Keratinocyte (primary cell): Measurements from ENCODE around the gene OSCAR.

Experiments
- CTCF ChIP-seq, 3 experiments: IDR thresholded peaks in 1 of 3; conservative IDR thresholded peaks in 1 of 3; optimal IDR thresholded peaks in 1 of 3; 2 replicates in 2 of 3; 3 replicates in 1 of 3; pipeline versions ENCODE3 to v1.5.1; 2011; ENCODE audit warnings: low read length in 3 of 3, mild to moderate bottlenecking in 3 of 3, moderate library complexity in 2 of 3, control low read depth in 1 of 3, inconsistent platforms in 1 of 3; ENCODE audit not compliant: insufficient read depth in 2 of 3; ENCODE audit errors: extremely low read depth in 1 of 3
- EZH2 ChIP-seq: IDR thresholded peaks from one replicate; pipeline ENCODE4 v1.6.1; 2012; ENCODE audit warnings: inconsistent platforms, mild to moderate bottlenecking, low read length, moderate library complexity

GRCh38 chr19:54114340-54115108 lies 13.9 kb upstream of the OSCAR start:
- TF ChIP-seq CTCF (optimal IDR thresholded peaks at IDR 0.05 in 1 of 3, IDR thresholded peaks at IDR 0.05 in 1 of 3, conservative IDR thresholded peaks at IDR 0.05 in 1 of 3; ENCODE audit: extremely low read depth in 1 of 3, insufficient read depth in 2 of 3, low read length in 3 of 3) (no peak), EZH2 (no peak)
